GM18517 (cell line): Measurements from ENCODE around the gene DOCK4.

Source experiments
- ATAC-seq: cut with Tn5 transposase; IDR thresholded peaks from one replicate; pipeline ENCODE4 v1.9.1; 2021; ENCODE audit warnings: mild to moderate bottlenecking, moderate library complexity; ENCODE audit not compliant: unreplicated experiment

The DOCK4 gene

DNA sequence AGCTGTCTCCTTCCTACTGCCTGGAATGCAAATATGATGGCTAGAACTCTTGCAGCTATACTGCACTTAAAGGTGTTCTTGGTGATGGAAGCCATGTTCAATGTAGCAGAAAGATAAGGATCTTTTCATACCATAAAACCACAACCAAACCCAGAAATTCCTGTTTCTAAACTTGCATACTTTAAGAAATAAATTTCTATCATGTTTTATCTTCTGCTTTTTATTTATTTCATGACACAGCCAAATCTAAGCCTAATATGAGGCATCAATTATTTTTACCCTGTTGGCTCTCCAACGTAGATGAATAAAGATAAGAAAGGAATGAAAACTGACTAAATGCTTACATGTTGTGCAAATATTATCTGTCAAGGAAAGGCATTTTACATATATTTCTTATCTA is 224.1 kb downstream of the DOCK4 start:
- no peak for ATAC-seq

DNA sequence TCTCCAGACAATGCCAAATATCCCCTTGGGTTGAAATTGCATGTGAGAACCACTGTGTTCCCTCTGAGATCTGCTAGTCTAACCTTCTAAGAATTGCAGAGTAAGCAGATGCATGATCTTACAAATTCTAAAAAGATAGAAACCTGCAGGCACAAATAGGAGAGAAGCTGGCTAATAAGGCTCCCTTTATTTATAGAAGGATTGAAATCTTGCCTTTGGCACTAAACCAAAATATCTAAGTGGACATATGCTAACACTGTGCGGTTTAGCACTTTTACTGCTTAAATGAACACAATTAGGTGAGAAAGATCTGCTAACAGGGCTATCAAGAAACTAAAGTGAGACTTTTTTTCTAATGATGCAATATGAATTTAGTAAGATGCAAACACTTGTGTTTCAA is 225.5 kb downstream of the DOCK4 start:
- no peak for ATAC-seq

DNA sequence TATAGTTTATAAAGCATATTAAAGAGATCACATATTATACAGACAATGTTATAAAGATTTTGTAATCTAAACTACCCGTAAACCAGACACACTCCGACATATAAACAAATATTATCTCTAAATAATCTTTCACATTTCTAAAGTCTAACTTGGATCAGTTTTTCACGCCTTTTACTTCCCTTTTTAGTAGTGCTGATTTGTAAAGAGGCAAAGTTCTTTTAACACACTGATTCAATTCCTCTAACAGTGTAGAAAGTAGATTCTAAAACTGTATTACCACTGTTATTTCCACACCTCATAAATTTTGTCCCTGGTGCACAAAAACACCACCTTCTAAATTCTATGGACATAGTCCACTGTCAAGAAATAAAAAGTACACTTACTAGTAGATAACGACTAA is 230.9 kb downstream of the DOCK4 start:
- no peak for ATAC-seq

DNA sequence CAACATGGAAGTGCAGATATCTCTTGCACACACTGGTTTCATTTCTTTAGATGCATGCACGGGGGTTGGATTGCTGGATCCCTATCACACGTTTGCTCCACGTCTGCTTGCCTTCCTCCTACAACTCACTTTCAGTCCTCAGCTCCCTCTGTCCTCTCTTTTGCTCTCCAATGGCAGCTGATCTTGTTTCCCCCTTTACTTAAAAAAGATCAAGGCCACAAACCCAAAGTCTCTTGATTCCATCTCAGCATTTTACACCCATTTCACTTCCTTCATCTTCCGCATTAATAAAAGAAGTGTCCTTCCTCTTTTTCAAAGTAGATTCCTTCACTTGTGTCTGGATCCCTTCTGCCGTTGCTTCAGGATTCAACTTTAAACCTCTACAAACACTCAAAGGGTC is 245.2 kb downstream of the DOCK4 start:
- no peak for ATAC-seq

DNA sequence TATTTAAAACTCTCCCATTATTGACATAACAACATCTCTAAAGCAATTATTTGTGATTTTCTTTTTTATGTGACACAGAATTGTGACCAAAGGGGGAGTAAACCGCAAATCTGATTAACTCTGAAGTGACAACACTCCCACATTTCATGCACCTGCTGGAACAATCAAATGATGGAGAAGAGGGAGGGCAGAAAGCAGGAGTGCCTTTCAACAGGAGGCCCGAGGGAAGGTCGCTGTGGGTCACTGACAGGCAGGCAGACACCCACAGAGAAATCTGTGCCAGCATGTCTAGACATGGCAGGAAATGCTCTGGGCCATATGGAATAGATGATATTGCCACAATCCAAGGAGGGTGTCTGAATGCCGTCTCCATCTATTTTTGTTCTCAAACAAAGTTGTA is 247.3 kb downstream of the DOCK4 start:
- no peak for ATAC-seq

DNA sequence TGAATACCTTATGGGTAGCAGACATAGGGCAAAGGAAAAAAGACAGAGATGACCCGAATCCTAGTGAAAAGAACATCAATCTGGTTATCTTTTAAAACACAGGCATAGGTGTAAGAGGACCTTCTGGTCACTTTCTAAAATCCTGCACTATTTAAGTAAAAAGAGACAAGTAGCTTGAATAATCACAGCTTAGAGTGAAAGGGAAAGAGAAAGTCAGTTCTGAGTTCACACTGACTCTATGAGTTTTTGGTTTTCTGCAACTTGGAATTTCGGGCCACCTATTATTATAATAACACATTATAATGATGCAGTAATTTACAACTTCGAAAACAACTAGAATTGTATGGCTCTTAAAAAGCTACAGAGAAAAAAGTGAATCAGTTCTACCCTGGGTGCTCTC is 247.8 kb downstream of the DOCK4 start:
- ATAC-seq = no peak

DNA sequence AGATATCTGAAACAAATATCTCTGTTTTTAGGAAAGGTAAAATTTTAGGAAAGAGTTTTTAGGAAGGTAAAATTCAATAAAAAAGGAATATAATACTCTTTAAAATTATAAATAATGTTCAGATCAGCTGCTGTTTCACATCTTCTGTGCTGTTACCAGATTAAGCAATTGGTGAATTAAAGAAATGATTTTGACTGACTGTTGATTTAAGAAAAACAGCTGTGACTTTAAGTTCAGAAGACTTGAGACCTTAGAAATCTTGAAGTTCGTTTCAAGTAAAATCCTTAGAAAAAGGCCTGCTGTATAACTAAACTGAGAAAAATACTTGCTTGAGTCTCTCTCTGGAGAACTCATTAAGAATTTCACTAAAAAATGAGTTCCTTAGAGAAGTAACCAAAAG is 250.6 kb downstream of the DOCK4 start:
- no peak for ATAC-seq

DNA sequence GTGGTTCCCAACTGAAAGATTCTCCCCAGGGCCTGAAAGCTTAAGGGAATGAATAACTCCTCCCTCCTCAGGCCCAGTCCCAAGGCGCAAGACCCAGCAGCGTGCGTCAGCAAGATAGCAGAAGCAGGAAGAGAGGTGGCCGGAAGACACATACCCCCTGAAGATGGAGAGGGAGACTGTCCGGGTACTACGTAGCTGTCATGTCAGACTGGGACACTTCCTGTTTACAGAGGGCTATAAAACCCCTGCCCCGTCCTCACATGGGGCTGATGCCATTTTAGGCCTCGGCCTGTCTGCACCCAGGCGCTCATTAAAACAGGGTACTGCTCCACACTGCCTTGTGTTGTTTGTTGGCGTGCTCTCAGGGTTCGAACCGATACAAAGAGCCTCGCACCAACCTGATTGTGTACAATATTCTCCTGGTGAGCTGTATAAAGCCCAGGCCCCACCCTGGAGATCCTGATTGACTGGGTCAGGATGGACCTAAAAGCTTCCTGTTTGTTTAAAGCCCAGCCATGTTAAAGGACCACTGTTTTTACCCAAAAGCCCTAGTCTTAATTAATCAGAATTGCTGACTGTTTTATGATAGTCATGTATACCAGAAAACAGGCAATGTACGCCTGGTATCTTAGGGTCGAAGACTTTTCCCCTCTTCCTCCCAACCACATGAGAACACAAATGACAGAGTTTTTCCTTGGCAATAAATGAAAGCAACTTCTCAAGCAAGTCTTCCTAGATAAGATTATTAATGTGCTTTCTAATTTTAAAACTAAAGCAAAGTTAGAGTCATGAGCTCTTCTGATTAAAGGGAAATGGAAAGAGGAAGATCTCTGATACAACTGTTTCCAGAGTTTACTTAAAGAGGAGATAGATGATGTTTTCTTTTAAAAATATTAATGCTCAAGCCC is 251.5 kb downstream of the DOCK4 start:
- ATAC-seq = no peak

DNA sequence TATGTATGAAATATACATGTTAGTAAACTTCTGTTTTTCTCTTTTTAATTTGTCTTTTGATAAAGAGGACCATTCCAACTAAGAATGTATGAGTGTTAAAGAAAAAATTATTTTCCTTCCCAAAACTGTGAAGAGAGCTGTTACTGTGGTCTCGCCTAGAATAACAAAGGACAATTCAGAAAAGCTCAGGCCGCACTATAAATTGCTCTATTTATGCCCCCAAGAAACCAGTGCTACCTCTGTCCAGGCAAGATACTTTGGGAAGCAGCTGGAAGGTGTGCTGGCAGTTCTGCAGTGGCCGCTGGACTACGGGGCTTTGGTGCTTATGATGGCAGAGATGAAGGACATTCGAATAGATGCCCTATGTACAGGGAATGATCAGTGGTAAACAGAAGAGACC is 252.1 kb downstream of the DOCK4 start:
- ATAC-seq = no peak

DNA sequence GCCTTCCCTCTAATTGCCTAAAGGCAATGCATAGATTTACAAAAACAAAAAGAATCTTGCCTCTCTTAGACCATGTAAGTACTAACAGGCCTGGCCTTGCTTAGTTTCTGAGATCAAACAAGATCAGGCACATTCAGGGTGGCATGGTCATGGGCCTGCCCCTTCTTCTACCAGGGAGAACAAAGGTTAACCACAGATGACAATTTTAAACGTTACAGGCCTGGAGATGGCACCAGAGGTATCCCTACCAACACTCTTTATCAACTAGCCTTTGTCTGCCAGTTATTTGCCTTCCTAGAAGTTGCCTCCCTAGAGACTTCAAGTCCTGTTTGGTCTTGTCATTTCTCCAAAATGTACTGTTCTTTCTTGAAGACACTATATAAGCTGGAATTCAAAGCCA is 252.6 kb downstream of the DOCK4 start:
- ATAC-seq = no peak

DNA sequence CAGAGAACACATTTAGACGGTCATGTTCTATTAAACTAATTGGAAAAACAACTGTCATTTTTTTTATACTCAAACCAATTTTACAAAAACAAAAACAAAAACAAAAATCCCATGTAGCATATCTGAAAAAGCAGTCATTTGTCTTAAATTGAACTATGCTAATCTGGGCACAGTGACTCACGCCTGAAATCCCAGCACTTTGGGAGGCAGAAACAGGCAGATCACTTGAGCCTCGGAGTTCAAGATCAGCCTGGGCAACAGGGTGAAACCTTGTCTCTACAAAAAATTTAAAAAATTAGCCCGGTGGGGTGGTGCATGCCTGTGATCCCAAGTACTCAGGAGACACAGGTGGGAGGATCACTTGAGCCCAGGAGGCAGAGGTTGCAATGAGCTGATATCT is 253.4 kb downstream of the DOCK4 start:
- ATAC-seq = no peak

DNA sequence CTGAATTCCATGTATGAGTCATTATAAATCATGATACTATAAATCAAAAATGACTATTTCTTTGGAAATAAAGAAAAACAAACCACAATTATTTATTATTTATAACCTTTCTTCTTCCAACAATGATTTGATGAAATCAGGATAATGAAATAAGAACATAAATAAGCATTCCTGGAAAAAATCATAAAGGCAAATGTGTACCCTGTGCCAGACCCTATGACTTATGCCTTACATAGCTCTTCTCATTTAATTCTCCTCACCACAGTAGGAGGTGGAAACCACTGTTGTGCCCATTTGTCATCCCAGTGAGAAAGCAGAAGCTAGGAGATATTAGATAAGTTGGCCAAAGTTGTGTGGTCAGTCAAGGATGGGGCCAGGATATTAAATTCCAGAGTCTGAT is 255.1 kb downstream of the DOCK4 start:
- no peak for ATAC-seq

DNA sequence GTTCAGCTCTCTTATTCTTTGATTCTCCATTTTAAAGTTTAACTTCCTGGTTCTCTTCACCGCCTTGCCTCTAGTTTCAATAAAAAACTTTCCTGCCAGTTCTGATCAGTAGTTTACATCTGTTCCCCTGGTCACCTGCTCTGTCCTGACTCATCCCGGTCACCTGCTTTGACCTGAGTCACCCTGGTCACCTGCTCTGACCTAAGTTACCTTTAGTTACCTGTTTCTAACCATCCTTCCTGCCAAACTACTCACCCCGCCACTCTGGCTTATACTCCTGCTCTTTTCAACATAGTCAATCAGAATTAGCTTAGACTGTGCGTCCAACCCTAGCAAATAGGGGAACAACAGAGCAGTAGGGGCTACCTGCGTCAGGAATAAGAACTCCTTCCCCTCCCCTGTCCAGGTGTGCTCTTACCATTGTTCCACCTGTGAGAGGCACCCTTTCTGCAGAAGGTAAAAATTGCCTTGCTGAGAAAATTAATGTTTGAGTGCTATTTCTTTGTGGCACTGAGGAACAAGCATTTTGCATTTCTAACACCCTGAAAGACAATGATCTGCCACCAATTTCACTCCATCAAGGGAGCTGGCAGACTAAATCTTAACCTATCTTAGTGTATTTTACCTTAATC is 263.6 kb downstream of the DOCK4 start:
- ATAC-seq = no peak

DNA sequence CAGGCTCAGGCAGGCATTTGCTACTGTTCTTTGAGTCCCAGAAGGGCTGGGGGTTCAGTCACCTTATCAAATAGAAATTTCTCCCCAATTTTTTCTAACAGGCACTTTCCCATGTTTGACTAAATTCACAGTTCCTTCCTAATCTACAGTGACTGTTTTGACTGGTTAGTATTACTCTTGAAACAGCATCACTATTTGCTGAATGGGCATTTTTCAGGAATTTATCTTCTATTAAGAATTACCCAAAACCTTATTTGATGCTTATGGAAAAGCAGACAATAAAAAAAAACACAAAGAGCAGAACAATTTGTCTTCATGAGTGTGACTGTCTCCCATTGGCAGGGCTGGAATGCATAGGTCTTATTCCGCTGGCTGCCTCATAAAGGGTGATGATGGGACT is 269.0 kb downstream of the DOCK4 start:
- no peak for ATAC-seq

DNA sequence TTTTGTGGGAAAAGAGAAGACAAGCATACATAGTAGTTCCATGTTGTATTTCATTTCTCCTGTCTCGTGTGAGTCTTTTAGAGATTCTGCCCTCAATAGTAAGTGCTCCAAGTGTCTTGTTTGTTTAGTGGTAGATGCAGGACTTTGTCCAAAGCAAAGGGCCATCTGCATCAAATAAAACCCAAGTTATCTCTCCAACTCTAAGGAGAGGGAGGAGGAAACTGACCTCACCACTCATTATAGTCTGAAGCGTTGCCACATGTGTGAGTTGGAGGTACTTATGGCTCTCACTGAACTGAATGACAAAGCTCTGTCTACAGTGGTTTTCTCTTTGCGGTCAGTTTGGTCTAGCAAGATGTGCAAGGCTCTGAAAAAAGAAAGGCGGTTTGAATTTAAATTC is 272.6 kb downstream of the DOCK4 start:
- ATAC-seq = no peak

DNA sequence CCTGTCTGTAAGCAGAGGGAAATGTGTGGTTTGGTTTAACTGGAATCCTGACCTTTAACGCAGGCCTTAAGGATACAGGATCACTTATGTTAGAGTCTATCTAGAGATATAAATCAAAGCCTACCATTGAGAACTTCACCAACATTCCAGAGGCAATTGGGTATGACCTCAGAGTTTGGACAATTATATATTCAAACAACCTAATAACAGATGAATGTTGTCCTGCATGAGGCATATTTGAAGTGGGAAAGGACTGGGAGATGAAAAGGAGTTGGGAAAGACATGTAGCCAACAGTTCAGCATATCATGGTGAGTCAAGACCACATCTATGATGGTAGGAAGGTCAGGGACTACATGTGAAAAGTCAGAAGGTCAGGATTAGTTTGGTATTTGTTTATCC is 274.2 kb downstream of the DOCK4 start:
- no peak for ATAC-seq

DNA sequence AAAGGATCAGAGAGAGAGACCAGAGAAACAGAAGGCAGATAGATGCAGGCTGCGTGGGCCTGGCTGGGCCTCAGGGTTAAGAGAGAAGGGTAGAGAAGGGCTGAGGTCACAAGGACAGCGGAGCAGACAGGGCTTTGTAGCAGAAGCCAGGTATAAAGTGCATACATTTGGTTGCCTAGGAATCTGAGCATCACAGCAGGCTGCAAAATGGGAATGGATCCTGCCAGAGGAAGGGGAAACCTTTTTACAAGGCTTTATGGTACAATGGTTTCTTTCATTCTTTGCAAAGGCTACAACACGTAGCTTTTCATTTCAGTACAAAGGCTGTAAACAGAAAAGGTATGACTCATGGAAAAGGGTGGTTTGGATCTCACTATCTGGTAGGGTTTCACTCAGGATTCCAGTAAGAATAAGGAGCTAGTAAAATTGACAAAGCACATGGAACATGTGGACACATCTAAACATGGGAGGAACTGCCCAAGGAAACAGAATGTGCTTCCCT is 275.1 kb downstream of the DOCK4 start:
- no peak for ATAC-seq

DNA sequence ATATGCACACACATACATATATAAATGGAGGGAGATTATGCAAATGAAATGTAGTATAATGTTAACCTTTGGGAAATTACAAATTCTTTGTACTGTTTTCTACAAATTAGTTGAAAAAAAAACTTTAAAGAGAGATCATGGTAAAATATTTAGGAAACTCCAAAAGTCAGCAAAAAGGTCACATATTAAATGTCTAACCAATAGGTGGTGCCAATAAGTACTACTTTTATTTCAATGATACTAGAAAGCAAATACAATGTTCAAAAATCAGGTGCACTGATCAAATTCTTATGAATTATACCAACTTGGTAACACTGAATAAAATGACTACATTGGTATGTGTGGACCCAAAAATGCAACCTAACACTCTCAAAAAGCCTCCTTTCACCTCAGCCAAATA is 276.9 kb downstream of the DOCK4 start:
- ATAC-seq = no peak

DNA sequence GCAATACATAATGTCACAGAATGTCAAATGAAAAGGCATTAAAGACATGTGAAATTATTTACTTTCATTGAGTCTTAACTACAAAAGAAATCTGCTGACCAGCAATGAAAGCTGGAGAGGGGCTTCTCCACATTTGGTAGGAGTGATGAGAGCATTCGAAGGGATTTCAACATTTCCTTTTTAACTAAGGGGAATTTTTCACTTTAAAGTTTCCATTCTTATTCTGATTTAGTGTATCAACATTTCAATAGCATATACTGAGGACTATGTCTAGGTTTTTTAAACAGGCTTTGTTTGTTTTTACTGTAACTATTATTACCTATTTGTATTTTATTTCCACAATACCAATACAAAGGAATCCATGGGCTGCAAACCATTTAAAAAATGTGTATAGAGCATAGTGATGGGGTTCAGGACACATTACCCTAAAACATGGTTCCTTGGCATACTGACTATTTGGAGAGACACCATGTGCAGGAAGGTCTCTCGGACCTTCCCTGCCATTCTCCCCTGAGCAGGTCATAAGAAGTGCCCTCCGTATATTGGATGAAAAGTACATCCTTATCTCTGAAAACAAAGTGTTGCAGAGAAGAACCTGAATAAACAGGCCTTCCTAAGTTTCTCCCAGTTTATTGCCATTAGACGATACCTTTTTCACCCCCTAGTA is 278.7 kb downstream of the DOCK4 start:
- no peak for ATAC-seq

DNA sequence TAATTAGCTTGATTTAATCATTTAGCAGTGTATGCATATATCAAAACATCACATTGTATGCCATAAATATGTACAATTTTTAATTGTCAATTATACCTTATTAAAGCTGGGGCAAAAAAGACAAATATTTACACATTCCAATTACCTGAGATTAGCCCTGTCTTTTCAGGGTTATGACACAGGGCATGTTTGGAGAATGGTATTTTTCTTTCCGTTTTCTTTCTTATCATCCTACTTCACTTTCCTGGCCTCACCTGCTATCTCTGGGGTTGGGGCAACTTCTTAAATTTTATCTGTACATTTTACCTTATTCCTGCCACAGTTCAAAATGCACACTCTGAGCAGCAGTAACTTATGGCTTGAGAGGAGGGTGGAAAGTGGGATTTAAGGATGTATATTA is 285.9 kb downstream of the DOCK4 start:
- no peak for ATAC-seq

DNA sequence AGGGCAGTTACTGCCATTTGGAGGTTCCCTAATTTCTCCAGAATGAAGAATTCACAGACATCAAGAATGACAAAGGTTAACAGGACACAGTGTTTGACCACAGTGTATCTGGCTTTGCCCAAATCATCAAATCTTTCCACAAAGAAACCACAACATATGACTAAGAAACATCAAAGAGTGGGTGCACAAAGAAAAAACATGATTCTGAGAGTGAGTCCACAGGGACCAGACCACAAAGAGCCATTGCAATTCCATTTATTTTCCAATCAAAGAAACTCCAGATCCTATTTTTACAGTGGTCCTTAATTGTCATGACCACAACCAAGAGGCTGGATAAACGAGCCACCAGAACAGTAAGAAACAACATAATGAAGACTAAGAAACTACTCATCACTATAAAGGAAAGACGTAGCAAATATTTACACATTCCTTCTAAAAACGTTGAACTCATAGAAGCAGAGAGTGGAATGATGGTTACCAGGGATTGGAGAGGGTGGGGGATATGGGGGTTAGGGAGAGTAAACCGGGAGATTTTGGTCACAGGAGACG is 286.5 kb downstream of the DOCK4 start:
- ATAC-seq = no peak

DNA sequence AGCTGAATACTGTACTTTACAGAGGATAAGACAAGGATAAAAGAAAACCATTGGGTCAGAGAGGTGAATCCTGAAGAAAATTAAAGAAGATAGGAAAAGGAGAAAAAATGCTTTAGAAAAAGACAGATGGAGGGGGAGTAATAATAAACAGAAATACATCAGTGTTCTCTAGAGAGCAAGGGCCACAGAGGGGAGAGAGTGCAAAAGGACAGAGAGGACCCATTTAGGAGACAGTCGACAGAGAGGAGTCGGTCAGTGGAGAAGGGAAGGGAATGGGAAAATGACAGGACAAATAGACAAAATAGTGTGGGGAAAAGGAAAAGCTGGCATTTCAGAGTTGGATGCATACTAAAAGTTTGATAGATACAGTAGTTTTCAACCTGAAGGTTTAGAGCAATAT is 287.0 kb downstream of the DOCK4 start:
- no peak for ATAC-seq
